Fibroblast of villous mesenchyme (primary cell): Measurements from ENCODE around the gene NEK9. TPM values are rescaled to one million over a fixed set of nuclear protein-coding genes. Genes with fewer than 3 reads are reported as not detected.

Source experiments
- DNase-seq: peaks from one replicate; pipeline ENCODE4 v3.0.0-alpha.2; 2010; ENCODE audit warnings: low read depth
- H3K4me3 ChIP-seq: 2 replicates; pipeline ENCODE4 v1.5.1; 2011; ENCODE audit warnings: low read depth, mild to moderate bottlenecking, low read length
- total RNA-seq: library from RNA; depleted of rRNA; stranded (reverse); fragments of >200 nt; gene quantifications from 2 replicates; pipeline ENCODE4 v1.2.3, GENCODE V29; 2012
- TF ChIP-seq, protein P1 (sequence below): IDR thresholded peaks from 2 replicates; pipeline ENCODE4 v1.5.1; 2012; ENCODE audit warnings: low read depth, mild to moderate bottlenecking, low read length; ENCODE audit not compliant: insufficient read depth

NEK9 gene
- total RNA-seq, 1 donor = 32.0 TPM

DNA sequence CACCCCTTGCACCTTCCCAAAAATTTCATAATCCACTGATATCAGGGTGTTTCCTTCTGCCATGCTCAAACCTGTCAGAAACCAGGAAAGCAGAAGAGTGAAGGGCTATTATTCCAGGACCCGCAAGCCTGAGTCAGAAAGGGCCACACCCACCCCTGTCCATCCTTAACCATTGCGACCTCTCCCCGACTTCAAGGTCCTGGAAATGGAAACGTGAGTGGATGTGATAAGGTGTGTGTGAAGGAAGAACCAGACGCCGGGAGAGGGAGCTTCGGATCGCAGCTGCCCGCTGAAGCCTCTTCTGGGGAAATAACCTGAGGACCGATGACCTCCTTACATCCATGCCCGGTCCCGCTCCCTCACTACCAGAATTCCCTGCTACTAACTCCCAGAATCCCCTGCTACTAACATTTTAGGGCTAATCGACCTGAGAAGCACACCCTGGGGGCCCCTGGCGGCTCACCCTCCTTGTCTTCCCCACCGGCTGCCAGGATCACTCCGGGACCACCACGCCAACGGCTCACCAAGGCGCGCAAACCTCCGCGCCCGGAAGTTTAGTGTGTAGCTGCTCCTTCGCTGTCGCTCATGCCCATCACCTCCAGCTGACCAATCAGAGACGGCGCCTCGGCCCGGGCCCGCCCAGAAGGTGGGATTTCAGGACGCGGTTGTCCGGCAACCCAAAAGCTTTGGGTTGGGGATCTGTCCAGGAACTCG is 63.2 kb downstream of the NEK9 start, which contains the start of gene ACYP1:
Gene ACYP1, minus strand, starts transcription at position 534 of the 714 bp plus-strand sequence. Its CDS starts 471 bp downstream, at position 63.
- DNase-seq = peak; percentile 90
- TF ChIP-seq, protein P1, sequence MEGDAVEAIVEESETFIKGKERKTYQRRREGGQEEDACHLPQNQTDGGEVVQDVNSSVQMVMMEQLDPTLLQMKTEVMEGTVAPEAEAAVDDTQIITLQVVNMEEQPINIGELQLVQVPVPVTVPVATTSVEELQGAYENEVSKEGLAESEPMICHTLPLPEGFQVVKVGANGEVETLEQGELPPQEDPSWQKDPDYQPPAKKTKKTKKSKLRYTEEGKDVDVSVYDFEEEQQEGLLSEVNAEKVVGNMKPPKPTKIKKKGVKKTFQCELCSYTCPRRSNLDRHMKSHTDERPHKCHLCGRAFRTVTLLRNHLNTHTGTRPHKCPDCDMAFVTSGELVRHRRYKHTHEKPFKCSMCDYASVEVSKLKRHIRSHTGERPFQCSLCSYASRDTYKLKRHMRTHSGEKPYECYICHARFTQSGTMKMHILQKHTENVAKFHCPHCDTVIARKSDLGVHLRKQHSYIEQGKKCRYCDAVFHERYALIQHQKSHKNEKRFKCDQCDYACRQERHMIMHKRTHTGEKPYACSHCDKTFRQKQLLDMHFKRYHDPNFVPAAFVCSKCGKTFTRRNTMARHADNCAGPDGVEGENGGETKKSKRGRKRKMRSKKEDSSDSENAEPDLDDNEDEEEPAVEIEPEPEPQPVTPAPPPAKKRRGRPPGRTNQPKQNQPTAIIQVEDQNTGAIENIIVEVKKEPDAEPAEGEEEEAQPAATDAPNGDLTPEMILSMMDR = peak; percentile 4
- peak within 1 kb of the TSS; percentile 91 for H3K4me3 ChIP-seq

DNA sequence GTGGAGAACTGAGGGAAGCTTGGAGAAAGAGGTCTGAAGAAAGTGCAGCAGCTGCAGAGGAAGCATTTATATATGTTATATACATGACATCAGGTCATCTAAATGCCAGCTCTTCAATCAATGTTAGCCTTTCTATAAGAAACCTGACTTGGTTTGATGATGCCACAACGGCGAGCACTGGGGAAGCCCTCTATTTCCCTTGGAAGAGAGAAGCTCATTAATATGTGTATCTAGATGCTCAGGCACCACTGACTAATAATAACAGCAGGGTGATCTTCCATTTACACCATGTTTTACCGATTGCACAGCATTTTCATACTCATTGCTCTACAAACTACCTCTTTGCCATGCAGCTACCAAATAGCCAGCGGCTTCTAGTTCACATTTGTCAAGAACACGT is 63.8 kb downstream of the NEK9 start:
- H3K4me3 ChIP-seq = peak overlapping the region; percentile 91
- TF ChIP-seq, protein P1 = no peak
- no peak for DNase-seq

GRCh38 chr14:75060420-75060819 is 66.4 kb downstream of the NEK9 start:
- H3K4me3 ChIP-seq = no peak overlapping the region
- TF ChIP-seq, protein P1 = no peak
- DNase-seq = no peak

GRCh38 chr14:75059642-75060041 is 67.2 kb downstream of the NEK9 start:
- TF ChIP-seq, protein P1 = no peak
- no peak overlapping the region for H3K4me3 ChIP-seq
- peak; percentile 73 for DNase-seq

DNA sequence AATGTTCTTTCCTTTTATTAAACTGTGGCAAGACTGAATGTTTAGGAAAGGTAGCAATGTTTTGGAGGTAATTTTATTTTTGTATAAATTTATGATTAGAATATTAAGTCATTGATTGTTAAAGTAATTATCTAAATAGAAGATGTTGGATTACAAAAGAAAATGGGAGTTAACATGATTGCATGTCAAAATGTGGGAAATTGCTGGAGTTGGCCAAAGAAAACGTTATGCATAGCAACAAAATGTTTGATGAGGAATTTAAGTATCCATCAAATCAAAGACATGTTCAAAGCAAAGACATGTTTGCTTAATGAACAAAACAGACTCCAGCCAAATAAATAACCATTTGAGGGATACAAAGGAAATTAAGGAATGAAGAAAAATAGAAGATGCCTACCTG is 72.4 kb downstream of the NEK9 start:
- H3K4me3 ChIP-seq = no peak overlapping the region
- no peak for DNase-seq

GRCh38 chr14:75053396-75054291 is 73.2 kb downstream of the NEK9 start:
- peak; percentile 84 for DNase-seq
- TF ChIP-seq, protein P1 = no peak
- H3K4me3 ChIP-seq = no peak overlapping the region

More for the DNA sequence above, 72.4 kb downstream of the NEK9 start:
- TF ChIP-seq, protein P1 = no peak
